Subcutaneous abdominal adipose tissue (tissue), 5 donors: ENCODE results near the gene SLC4A4.

Experiments used
- H3K27ac ChIP-seq: one replicate; pipeline ENCODE4 v1.7.0; 2013; ENCODE audit warnings: low read depth, mild to moderate bottlenecking, inconsistent platforms, low read length, moderate library complexity
- H3K27me3 ChIP-seq, 5 donors: one replicate each; pipeline ENCODE4 v1.7.0; 2013; ENCODE audit warnings: low read length in 5 of 5, inconsistent platforms in 1 of 5; ENCODE audit not compliant: control insufficient read depth in 5 of 5, insufficient read depth in 4 of 5
- H3K36me3 ChIP-seq, 5 donors: one replicate each; pipeline ENCODE4 v1.7.0; 2013; ENCODE audit warnings: low read length in 5 of 5; ENCODE audit not compliant: control insufficient read depth in 5 of 5, insufficient read depth in 5 of 5
- H3K4me1 ChIP-seq, 5 donors: one replicate each; pipeline ENCODE4 v1.7.0; 2013; ENCODE audit warnings: low read length in 5 of 5, mild to moderate bottlenecking in 3 of 5, moderate library complexity in 1 of 5; ENCODE audit not compliant: control insufficient read depth in 5 of 5, insufficient read depth in 5 of 5
- H3K4me3 ChIP-seq, 5 donors: one replicate each; pipeline ENCODE4 v1.7.0; 2013; ENCODE audit warnings: low read length in 5 of 5, low read depth in 1 of 5
- H3K9ac ChIP-seq, 5 donors: one replicate each; pipeline ENCODE4 v1.7.0; 2013; ENCODE audit warnings: low read length in 5 of 5, mild to moderate bottlenecking in 4 of 5, moderate library complexity in 3 of 5
- H3K9me3 ChIP-seq, 5 donors: one replicate each; pipeline ENCODE4 v1.7.0; 2013; ENCODE audit warnings: low read length in 5 of 5; ENCODE audit not compliant: control insufficient read depth in 5 of 5
- donor health status: healthy.
- donor health status: healthy.
- donor health status: healthy.
- donor health status: healthy.
- donor health status: healthy.

The SLC4A4 gene

GRCh38 chr4:71474731-71475130, 135.9 kb downstream of the SLC4A4 start:
- Histone ChIP-seq H3K4me3 (no peak overlapping the region), H3K4me1 (no peaks in the 10 kb centered on the region), H3K27me3 (no peaks in the 10 kb centered on the region), H3K36me3 (peaks cover 0 to 9% (median 0%) of the 10 kb centered on the region in 5 donors), H3K9ac (no peak overlapping the region), H3K9me3 (no peaks in the 10 kb centered on the region), H3K27ac (no peak overlapping the region)

DNA sequence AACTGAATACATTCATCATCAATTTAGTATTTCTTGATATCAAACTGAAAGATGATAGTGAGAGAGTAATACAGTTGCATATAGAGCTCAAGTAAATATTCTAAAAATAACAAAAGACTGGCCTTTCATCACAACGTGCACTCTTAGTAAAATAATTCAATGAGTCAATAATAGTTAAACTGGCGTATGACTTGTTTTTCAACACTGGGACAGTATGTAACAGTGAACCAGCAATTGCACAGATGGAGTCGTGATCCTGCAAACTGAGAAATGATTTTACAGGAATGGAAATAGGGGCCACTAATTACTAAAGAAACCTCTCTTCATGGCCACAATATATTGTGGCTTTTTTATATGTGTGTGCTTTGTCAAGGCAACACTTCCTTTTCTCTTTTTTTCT, 137.4 kb downstream of the SLC4A4 start:
- no peak overlapping the region for H3K9ac ChIP-seq
- no peaks in the 10 kb centered on the region for H3K4me1 ChIP-seq
- no peaks in the 10 kb centered on the region for H3K9me3 ChIP-seq
- peaks cover 0 to 9% (median 0%) of the 10 kb centered on the region in 5 donors for H3K36me3 ChIP-seq
- no peaks in the 10 kb centered on the region for H3K27me3 ChIP-seq
- H3K27ac ChIP-seq, result no peak overlapping the region
- H3K4me3 ChIP-seq, result no peak overlapping the region

- H3K4me1 ChIP-seq, result peaks cover 0 to 15% (median 5%) of the 10 kb centered on the region in 5 donors
- no peaks in the 10 kb centered on the region for H3K27me3 ChIP-seq
- H3K9me3 ChIP-seq, result no peaks in the 10 kb centered on the region
- H3K9ac ChIP-seq, result peak overlapping the region in 3 of 5 donors; percentile 3 to 19 (median 8)
- peak overlapping the region in 4 of 5 donors; percentile 25 to 40 (median 36) for H3K4me3 ChIP-seq
- H3K36me3 ChIP-seq, result no peaks in the 10 kb centered on the region
- H3K27ac ChIP-seq, result peak overlapping the region; percentile 7
These were observed 147.9 kb downstream of the SLC4A4 start for GRCh38 chr4:71486550-71487343.

- Histone ChIP-seq H3K4me3 (peak overlapping the region in 4 of 5 donors; percentile 25 to 40 (median 36)), H3K4me1 (peaks cover 0 to 15% (median 5%) of the 10 kb centered on the region in 5 donors), H3K9me3 (no peaks in the 10 kb centered on the region), H3K36me3 (no peaks in the 10 kb centered on the region), H3K27ac (peak overlapping the region; percentile 7), H3K27me3 (no peaks in the 10 kb centered on the region), H3K9ac (peak overlapping the region in 3 of 5 donors; percentile 3 to 19 (median 8))
These were observed 148.6 kb downstream of the SLC4A4 start for GRCh38 chr4:71487344-71487920.

DNA sequence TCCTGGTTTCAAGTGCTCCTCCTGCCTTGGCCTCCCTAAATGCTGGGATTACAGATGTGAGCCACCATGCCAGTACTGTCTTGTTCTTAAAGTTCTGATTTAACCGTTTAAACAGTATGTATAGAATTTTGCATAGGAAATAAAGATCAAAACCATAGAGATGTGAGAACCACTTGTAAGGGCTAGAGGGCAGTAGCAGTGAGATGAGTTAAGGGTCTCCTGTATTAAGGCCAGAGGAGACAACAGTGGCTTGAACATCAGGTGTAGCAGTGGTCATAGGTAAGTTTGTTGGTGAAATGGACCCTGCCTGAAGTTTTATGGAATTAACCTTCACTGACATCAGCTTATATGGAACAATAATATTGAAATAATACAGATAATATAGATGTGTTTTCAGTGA, 155.7 kb downstream of the SLC4A4 start:
- no peaks in the 10 kb centered on the region for H3K27me3 ChIP-seq

DNA sequence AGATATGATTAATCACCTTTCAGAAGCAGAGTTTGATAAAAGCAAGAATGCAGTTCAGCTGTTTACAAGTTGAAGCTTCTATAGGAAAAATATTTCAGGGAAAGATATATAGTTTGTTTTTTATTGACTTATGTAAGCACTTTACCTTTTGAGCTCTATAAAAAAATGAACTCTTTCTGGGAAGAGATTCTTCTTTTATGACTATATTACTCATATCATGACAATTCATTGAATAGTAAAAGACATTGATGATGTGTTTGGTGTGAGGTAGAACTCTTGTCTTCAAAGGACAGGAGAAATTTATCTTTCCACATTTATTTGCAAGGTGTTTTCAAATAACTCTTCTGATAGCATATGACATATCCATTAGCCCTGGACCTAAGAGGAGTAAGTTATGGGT, 156.6 kb downstream of the SLC4A4 start:
- Histone ChIP-seq H3K4me1 (no peaks in the 10 kb centered on the region), H3K27me3 (no peaks in the 10 kb centered on the region), H3K9me3 (no peaks in the 10 kb centered on the region), H3K27ac (no peak overlapping the region), H3K4me3 (no peak overlapping the region), H3K9ac (no peak overlapping the region), H3K36me3 (no peaks in the 10 kb centered on the region)

More for the DNA sequence above, 155.7 kb downstream of the SLC4A4 start:
- H3K4me3 ChIP-seq, result no peak overlapping the region
- H3K4me1 ChIP-seq, result no peaks in the 10 kb centered on the region
- H3K36me3 ChIP-seq, result no peaks in the 10 kb centered on the region
- H3K27ac ChIP-seq, result no peak overlapping the region
- no peaks in the 10 kb centered on the region for H3K9me3 ChIP-seq
- H3K9ac ChIP-seq, result no peak overlapping the region

DNA sequence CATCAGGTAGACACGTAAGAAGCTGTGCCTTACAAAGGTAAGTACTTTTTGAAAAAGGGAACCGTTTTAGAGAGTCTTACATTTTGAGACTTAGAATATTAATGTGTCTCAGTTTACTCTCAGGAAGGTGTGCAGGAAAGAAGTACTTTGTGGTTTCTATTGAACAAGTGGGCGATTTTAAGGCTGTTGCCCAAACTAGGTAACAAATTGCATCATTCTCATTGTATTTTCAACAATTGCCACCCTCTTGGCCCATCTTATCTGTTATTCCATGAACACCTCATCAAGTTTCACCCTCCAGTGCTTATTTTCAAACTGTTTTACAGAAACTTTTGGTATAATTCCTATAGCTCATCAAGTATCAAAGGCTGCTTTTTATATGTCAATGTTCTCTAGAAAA, 158.3 kb downstream of the SLC4A4 start:
- H3K27ac ChIP-seq, result no peak overlapping the region
- no peaks in the 10 kb centered on the region for H3K36me3 ChIP-seq
- no peak overlapping the region for H3K9ac ChIP-seq
- no peak overlapping the region for H3K4me3 ChIP-seq
- H3K27me3 ChIP-seq, result no peaks in the 10 kb centered on the region
- no peaks in the 10 kb centered on the region for H3K4me1 ChIP-seq
- H3K9me3 ChIP-seq, result no peaks in the 10 kb centered on the region

- H3K9ac ChIP-seq, result no peak overlapping the region
- no peaks in the 10 kb centered on the region for H3K36me3 ChIP-seq
- H3K27ac ChIP-seq, result no peak overlapping the region
- H3K4me1 ChIP-seq, result no peaks in the 10 kb centered on the region
- H3K9me3 ChIP-seq, result no peaks in the 10 kb centered on the region
- no peak overlapping the region for H3K4me3 ChIP-seq
- H3K27me3 ChIP-seq, result no peaks in the 10 kb centered on the region
These were observed 159.2 kb downstream of the SLC4A4 start for GRCh38 chr4:71498002-71498401.

DNA sequence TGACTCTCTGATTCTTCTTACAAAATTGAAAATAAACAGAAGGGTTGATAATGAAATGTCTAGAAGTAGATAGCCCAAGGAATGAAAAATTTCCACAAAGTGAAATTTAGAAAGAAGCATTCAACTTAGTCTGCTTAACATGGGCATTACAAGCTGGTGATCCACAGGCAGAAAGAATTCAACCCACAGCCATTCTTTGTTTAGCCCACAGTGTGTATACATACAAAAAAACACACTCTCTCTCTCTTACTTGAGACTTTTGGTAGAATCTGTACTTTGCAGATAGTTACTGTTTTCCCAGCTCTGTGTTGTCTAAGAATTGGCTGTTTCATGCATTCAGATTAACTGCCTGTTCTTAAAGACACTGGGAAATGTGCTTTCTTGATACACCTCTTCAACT, 159.8 kb downstream of the SLC4A4 start:
- no peaks in the 10 kb centered on the region for H3K36me3 ChIP-seq
- no peak overlapping the region for H3K27ac ChIP-seq
- H3K27me3 ChIP-seq, result no peaks in the 10 kb centered on the region
- no peak overlapping the region for H3K4me3 ChIP-seq
- no peaks in the 10 kb centered on the region for H3K9me3 ChIP-seq
- H3K4me1 ChIP-seq, result no peaks in the 10 kb centered on the region
- no peak overlapping the region for H3K9ac ChIP-seq

DNA sequence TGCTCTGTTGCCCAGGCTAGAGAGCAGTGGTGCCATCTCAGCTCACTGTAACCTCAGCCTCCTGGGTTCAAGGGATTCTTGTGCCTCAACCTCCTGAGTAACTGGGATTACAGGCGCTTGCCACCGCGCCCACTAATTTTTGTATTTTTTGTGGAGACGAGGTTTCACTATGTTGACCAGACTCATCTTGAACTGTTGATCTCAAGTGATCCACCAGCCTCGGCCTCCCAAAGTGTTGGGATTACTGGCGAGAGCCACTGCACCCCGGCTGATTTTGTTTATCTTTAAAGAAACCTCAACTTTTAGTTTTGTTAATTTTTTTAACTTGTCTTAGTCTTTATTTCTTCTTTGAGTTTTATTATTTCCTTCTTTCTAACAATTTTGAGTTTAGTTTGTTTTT, 163.2 kb downstream of the SLC4A4 start:
- Histone ChIP-seq H3K9ac (no peak overlapping the region), H3K4me1 (no peaks in the 10 kb centered on the region), H3K4me3 (no peak overlapping the region), H3K36me3 (no peaks in the 10 kb centered on the region), H3K9me3 (no peaks in the 10 kb centered on the region), H3K27me3 (no peaks in the 10 kb centered on the region), H3K27ac (no peak overlapping the region)
